GM04503 (cell line): ENCODE measurements around the gene TANGO2.
A peak's percentile ranks its signal among the peaks of the same experiment; 100 is the strongest.

Source experiments
- DNase-seq: peaks from one replicate; pipeline ENCODE4 v3.0.0-alpha.2; 2012; ENCODE audit warnings: low read depth

Gene TANGO2

DNA sequence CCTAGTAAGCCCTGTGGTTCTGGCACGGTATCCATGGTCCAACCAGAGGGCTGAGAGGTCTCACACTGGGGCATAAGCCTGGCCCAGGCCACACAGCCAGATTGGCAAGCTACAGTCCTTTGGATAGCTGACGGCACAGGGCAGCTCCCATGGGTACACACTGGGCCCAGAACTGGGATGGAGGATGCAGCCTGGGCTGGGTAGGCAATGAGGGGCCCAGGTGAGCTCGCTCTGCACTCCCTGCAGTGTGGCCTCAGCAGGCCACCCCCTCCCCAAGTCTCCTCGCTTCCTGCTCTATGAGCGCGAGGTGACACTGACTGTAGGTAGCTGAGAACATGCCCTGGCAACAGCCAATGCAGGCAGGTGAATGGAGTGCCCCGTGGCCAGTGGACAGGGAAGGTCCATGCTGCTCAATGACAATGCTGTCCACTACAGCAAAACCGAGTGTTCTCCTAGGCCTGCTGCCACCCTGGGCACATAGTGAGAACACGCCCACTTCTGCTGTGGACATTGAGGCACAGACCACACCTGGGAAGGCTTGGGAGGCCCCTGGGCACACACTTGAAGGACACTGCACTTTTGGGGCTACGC, 8.1 kb upstream of the TANGO2 start:
- DNase-seq: no peak

DNA sequence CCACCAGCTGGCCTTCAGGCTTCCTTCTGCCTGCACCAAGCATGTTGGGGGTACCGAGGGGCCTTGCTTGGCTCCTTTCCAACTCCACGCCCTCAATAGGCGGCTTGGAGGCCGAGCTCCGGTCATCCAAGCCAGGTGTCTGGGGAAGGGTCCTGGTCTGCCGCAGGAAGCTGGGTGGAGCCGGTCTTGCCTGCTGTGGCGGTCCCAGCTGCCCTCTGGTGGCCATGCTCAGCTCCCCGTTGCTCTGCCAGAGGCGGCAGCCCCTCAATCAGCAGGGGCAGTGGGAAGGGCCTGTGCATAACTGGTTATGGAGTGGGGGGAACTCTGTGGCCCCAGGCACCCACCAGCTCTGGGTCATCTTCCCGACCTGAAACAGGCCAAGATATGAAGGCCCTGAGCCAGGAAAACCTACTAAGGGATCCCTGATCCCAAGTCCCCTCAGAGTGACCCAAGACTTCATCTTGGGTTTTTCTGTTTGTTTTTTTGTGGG, 7.5 kb upstream of the TANGO2 start:
- DNase-seq: no peak

DNA sequence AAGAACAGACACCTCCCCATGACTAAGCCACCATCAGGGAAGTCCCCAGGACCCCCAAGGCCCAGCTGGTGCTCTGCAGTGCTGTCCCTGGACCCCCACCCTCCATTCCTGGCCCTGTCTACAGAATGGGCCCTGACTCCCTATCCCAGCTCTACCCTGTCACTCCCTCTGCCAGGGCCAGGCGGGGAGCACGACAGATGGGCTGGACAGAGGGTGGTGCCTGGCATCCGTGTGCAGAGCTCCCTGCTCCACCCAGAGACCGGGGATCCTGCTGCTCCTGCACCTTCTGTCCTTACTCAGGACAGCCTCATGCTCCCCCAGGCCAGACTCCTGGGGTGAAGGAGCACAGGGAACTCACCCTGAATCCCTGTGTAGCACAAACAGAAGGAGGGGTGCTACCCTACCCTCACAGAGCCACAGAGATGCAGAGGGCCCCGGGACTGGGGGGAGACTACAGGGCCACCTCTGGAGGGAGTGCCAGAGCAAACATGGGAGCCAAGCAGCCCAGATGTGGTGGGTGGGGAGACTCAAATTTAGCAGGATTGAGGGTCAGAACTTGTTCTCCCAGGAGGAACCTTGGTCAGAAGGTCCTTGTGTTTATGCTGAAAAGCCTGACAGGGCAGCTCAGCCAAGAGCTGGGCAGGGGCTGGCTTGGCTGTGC, 6.3 kb upstream of the TANGO2 start:
- DNase-seq: no peak

DNA sequence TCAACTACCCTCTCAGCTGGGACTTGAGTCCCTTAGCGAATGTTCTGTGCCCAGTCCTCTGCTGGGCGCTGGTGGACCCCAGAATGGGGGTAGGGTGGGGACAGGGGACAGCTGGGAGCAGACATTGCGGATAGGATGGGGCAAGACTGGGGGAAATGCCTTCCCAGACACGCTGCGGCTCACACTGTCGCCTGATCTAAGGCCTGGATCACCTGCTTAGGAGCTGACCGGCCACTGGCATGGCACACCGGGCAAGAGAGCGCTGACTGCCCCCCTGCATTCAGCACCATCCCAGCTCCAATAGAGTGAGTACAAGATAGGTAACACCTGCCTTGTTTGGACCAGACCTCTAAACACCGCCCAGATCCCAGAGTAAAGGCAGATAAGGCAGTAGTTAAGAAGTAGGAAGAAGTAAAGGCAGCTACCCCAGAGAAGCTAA, 5.7 kb upstream of the TANGO2 start:
- DNase-seq: no peak

DNA sequence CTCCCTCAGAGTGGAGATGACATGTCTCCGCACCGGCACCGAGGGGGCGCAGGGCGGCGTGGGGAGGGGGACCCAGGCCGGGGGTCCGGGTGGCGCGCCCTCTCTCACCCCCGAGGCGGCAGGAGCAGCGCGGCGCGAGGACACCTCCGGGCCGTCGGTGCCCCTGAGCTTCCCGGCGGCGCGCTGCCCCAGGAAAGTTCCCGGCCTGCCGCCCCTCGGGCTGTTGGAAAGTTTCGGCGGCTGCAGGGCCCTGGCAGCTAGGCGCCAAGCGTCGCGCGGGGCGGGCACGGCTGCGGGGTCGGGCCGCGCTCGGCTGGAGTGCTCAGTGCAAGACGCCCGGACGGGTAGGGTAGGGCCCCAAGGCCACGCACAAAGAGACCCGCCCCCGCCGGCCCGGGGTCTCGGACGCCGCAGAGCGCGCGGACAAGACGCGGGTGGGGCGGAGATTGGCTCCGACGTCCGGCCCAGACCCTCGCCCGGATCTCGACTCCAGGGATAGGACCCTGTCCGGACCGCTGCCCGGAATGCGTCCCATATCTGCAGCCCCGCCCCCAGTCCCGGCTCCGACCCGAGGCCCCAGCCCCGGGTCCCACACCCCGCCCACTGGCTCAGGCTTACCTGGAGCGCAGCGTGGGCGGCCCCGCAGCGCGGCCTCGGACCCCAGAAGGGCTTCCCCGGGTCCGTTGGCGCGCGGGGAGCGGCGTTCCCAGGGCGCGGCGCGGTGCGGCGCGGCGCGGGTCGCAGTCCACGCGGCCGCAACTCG, 4.8 kb upstream of the TANGO2 start:
- DNase-seq: no peak

DNA sequence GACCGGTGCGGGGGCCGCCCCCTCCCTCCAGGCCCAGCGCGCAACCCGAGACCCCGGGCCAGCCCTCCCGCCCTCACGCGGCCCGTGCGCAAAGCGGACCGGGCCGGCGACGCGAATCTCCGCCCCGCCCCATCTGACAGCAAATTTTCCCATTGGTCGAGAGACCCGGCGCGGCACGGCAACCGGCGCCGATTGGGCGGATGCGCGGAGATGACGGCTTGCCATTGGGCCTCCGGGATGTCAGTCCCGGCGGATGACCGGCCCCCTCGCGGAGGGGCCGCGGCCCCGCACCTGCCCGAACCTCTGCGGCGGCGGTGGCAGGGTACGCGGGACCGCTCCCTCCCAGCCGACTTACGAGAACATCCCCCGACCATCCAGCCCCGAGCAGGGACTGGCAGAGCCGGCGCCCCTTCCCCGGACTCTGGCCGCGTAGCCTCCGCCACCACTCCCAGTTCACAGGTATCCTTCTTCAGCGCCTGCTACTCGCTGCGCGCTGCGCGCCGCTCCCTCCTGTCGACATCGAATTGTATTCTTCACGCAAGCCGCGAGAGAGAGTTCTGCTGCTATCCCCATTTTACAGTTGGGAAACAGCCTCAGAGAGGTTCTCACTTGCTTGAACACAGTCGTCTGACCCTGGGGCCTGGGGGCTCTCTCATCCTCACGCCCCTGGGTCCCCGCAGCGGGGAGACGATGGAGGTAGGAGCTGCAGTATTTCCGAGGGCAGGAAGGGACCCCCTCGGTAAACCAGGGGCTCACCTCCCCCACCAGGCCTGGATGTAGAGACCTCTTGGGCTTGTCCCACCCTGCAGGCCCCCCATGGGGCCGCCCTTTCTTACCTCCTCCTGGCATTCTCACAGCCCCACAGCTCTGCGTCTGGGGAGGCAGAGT, 3.9 kb upstream of the TANGO2 start, which contains the start of gene ARVCF:
ARVCF (minus strand) TSS at position 90 of the 888 bp plus-strand sequence. CDS start 26,029 bp downstream, outside the sequence.
- peak; percentile 39 for DNase-seq

DNA sequence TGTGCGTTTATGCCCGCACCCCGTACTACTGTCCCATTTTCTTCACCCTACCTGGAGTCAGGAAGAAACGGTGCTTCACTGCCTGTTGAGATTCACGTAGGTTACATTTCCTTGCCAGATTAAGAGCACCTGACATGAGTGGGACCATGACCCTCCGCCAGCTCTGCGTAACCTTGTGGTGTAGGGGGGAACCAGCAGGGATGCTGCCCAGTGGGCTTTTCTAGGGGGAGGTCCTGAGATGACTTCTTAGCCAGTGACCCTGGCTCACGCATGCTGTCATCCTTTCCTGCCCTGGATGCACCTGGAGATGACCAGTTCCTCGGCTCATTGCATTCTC, 3.3 kb upstream of the TANGO2 start:
- DNase-seq: no peak

DNA sequence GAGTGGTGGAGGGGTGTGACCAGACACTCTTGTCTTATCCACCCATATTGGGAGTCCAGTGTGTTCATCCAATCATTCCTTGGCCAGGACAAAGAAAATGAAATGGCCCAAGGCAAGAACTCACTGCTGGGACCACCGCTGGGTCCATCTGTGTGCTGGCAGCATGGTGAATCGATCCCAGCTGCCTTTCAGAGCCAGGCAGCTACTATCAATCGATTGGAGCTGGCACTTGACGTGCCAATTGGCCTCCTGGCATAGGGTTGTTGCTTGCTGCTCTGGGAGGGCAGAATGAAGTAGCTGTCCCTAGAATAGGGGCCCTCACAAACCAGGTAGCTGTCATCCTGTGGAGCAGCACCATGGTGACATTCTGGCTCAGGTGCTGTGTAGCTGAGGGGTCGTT, 2.9 kb upstream of the TANGO2 start:
- DNase-seq: no peak

DNA sequence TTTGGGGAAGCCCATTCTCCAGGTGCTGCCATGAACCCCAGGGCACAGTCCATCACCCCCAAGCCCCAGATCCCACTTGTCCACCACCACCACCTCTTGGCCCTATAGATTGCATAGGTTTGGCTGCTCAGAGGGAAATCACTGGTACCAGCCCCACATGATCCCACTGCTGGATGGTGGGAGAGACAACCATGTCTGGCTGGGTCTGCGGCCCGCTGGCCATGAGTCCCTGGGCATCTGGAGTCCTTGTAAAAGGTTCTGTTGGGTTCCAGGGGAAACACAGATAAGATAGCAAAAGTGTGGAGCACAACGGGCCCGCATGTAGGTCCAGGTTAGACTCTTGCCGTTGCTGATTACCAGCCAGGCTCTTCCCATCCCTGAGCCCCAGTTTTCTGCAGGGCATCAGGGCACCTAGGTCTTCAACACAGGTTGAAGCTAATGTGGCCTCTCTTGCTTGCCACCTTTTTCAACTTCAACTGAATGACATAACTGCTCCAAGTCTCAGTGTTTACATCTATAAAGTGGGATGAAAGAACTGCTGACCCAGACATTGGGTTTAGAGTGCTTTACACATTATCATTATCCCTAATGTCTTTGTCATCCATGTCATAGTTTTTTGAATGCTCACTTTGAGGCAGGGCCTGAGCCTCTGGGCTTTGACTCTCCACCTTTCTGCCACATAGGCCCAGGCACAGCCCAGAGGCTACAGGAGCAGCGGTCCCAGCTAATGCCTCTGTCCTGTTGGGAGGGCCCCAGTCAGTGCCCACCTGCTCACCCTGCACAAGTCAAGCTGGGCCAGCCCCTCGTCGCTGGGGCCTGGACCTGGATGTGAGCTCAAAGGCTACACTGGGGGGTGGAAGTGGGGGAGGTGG, 1.0 kb upstream of the TANGO2 start:
- DNase-seq: no peak

DNA sequence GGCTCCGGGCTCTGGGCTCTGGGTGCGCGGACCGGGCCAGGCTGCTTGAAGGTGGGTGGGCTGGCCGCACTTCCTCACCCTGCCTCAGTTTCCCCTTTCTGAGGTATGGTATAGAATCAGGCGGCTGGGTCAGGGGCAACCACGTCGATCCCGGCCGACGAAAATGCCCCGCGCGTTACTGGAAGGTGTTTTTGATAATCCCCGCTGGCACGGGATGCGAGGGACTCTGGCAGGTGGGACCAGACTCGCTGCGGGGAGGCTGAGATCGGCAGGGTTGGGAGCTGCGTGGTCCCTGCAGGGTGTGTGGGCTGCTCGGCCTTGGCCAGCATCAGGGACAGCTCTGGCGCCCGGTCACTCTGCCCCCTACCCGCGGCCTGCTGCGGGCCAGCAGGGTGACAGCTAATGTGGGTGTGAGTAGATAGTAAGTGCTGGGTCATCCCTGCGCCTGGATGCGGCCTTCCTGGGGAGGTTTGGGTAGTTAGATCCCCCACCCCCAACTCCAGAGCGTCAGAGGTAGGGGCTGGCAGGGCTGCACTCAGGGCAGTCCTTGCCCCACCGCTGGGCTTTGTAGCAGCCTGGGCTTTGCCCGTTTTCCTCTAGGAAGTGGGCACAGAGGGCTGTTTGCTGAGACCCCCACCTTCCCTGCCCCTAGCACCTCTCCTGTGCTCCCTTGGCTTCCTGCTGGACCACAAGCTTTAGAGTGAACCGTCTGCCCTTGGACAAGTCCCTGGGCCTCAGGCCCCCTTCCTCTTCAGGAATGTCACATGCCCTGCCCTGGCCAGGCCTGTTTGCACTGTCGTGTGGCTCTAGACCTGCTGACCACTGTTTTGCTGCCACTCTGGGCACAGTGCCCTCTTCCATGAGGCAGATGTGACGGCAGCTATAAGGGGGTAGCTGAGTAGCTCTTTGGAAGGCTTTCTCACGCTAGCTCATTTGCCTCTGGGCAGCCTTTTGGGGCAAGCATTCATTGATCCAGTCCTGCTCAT, 579 bp downstream of the TANGO2 start:
- DNase-seq: peak; percentile 56

DNA sequence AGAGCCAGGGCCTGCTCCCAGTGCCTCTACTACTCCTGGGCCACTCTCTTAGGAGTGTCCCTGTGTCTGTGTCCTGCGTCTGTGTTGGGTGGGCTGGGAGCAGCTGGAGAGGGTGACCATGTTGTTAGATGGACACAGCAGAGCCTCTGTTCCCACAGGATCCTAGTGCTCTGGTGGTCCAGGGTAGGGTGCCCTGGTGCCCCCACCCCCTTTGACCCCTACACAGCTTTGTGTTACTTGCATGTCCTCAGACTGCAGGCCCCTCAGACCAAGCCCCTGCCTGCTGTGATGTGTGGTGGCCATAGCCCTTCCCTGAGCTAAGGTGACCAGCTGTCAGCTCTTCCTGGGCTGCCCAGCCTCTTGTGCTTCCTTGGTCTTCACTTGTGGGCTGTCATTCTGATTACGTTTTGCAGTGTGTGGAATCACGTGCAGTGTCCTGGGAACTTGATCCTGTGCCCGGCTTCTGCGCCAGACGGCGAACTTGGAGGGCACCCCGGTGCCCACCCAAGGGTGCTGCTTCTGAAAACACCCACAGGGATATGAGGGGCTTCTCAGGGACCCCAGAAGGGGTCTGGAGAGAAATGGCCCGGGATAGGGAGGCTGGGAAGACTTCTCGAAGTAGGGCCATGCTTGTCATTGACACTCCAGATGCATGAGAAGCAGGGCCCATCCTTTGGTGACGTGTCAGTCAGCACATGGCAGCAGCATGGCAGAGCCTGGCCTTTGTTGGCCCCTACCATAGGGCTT, 1.5 kb downstream of the TANGO2 start:
- DNase-seq: no peak

DNA sequence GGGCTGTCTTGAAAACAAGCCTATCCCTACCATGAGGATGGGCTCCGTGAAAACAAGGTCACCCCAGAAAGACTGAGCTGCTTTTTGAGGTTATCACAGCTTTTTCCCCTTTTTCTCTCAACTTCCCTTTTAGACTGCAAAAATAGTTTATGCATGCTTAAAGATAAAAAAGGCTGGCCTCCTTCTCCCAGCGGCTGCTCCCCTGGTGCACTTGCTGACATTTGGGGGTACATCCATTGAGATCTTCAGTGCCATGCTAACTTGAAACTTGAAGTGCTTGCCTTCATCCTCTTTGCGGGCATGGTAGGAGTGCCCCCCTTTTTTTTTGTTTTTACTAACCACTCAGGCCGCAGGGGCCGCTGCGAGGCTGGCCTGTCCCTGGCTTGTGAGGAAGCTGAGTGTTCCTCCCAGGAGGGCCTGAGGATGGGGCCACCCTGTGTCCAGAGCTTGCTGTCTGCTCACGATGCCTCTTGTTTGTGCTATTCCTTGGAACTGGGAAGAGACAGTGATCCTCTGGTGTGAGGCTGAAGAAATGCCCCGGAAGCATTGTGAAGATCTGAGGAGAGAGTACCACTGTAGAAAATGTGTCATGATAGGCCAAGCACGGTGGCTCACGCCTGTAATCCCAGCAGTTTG, 2.2 kb downstream of the TANGO2 start:
- DNase-seq: no peak

DNA sequence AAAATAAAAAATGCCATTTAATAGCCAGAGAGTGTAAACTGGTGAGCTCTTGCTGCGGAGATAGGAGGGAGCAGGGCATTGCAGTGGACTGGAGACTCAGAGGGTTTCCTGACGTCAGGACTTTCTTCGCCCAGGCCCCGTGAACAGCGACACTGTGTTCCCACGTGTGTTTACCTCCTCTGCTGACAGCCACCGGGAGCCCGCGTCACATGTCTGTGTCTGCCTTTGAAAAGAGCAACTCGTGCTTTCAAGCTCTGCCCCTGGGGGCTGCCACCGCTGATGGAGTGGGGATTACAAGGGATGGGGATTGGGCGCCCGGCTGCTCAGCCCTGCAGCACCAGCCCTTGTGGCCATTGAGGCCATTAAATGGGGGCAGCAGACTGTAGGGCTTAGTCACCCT, 3.3 kb downstream of the TANGO2 start:
- no peak for DNase-seq

DNA sequence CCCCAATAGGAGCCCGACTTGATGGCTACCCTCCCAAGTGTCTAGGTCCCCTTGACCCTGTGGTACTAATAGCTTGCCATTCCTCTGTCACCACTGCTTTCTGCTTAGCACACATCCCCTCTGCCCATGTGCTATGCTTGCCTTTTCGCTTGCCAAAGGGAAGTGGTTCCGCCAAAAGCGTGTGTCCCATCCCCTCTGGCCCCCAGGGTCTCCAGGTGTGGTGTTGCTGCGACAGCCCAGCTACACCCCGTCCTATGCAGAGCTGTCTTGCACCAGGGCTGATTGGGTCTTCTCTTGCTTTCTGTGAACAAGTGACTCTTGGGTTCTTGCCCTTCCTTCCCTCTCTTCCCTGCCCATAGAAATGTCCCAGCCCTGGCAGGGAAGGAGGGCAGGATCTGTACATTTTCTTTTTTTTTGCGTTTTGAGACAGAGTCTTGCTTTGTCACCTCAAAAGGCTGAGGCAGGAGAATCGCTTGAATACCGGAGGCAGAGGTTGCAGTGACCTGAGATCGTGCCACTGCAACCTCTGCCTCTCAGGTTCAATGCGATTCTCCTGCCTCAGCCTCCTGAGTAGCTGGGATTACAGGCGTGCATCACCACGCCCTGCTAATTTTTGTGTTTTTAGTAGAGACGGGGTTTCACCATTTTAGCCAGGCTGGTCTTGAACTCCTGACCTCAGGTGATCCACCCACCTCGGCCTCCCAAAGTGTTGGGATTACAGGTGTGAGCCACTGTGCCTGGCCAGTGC, 3.9 kb downstream of the TANGO2 start:
- no peak for DNase-seq

DNA sequence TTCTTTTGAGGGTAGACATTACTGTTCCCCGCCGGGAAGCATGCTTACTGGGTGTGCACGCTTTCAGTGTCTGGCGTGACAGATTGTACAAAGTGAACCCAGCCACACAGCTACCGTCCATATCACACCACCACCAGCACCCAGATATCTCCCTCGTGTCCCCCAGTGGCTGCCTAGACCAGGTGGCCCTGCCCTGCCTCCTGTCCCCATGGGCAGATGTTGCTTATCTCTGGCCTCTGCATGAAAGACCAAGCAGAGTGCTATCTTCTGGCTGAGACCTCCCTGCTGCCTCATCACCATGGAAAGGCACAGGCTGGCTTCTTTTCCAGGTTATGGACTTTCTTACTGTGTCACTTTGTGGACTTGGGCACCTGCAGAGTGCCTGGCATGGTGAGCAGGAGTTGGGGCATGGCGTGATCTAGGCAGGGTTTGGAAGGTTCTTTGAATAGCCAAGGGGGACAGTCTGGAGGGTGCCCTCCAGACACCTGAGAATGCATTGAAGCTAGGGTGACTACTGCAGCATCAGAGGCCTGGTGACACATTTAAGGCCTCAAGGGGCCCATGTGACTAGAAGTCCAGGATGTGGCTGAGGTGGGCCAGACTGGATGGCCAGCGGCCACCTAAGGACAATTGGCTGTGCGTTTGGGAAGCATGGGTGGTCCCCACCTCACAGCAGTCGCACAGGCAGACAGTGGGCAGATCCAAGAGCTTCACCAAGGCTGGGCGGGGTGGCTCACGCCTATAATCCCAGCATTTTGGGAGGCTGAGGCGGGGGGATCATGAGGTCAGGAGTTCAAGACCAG, 4.7 kb downstream of the TANGO2 start:
- no peak for DNase-seq

DNA sequence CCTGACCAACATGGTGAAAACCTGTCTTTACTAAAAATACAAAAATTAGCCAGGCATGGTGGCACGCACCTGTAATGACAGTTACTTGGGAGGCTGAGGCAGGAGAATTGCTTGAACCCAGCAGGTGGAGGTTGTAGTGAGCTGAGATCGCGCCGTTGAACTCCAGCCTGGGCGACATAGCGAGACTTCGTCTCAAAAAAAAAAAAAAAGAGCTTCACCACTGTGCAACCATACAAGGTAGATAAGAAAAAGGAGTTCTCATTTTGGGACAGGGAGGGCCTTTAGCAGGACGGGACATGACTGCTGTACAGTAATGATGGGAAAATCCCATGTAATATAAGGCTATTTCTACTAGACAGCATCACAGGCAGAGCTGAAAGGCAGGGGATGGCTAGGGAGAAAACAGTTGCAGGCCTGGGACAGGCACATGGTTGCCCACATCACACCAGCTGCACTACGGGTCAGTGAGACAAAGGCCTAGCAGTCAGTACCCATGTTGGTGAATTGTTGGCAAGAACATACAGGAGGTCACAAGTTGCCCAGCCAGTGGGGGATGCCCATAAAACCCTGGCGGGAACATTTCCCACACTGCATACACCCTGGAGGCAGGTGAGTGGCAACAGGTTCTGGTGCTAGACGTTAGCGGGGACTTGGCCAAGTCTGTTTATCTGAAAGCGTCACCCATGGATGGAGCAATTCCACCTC, 5.4 kb downstream of the TANGO2 start:
- no peak for DNase-seq
